ENCODE data around the gene RALGAPA2. TPM values are rescaled to one million over a fixed set of nuclear protein-coding genes. Genes with fewer than 3 reads are reported as not detected.

Gene RALGAPA2
- total RNA-seq, 2 experiments from 2014 or later, result 21.2 to 21.9 TPM

DNA sequence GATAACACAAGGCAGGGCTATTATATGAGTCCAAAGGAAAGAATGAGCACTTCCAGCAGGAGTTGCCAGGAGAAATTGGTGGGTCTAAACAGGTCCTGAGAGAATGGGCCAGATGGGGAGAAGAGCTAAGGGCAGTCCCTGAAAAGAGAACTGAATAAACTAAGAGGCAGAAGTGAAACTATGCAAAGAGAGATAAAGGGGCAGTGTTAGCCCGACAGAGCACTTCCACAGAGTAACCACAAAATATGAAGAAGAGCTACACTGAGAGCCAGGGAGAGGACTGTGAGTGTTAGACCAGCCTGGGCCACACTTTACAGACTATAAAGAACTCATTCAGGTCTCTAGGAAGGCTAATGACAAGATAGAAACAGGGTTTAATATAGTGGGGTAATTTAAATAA, 43.8 kb downstream of the RALGAPA2 start:
- Mint-ChIP-seq H3K4me1 (ENCODE audit: low read depth) (peaks cover 41% of the 10 kb centered on the region), H3K4me3 (no peak overlapping the region), H3K27me3 (no peaks in the 10 kb centered on the region), H3K9me3 (no peaks in the 10 kb centered on the region), H3K36me3 (ENCODE audit: low read depth) (peaks cover 20% of the 10 kb centered on the region), H3K27ac (no peak overlapping the region)
- no peaks in the 10 kb centered on the region for H3K9me3 ChIP-seq (ENCODE audit: control insufficient read depth in 1 of 2, insufficient read depth in 1 of 2, low read length in 2 of 2)
- ATAC-seq (ENCODE audit: poor library complexity) (no peak), DNase-seq (peak in 2 of 14 experiments; percentile 18 to 20)
- no peaks in the 10 kb centered on the region for H3K27me3 ChIP-seq (ENCODE audit: control insufficient read depth in 1 of 2, insufficient read depth in 2 of 2, low read length in 2 of 2)
- ChIA-PET POLR2A (no interaction called here), CTCF (no interaction called here)
- H3K36me3 ChIP-seq (ENCODE audit: insufficient read depth, low read length), result no peaks in the 10 kb centered on the region
- intact Hi-C loops (cut with DNase I, micrococcal nuclease), result no loop called here
- H3K27ac ChIP-seq (ENCODE audit: low read depth in 1 of 2, low read length in 2 of 2), result no peak overlapping the region
- H3K4me1 ChIP-seq (ENCODE audit: insufficient read depth, low read length), result peaks cover 2% of the 10 kb centered on the region
- TF ChIP-seq CTCF (IDR thresholded peaks at IDR 0.05), result no peak
- no peak overlapping the region for H3K4me3 ChIP-seq (ENCODE audit: low read length)

DNA sequence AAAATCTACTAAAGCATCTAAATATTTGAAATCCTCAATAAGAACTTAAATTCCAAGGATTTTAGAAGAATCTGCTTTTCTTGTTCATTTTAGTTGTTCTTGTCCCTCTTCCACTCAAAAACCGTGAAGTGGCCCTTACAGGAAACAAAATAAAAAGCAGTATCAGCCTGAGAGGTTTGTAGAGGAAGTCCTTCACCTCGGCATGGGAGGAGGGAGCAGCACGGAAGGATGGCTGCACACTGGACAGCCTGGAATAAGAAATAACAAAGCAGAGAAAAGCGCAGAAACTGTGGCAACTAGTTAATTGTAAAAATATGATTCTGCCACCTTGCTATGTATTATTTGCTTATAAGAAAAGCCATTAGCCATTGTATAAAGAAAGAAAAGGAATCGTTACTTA, 46.1 kb downstream of the RALGAPA2 start:
- Mint-ChIP-seq H3K27ac (no peak overlapping the region), H3K9me3 (no peaks in the 10 kb centered on the region), H3K4me3 (no peak overlapping the region), H3K4me1 (ENCODE audit: low read depth) (peaks cover 41% of the 10 kb centered on the region), H3K27me3 (no peaks in the 10 kb centered on the region), H3K36me3 (ENCODE audit: low read depth) (peaks cover 12% of the 10 kb centered on the region)
- Histone ChIP-seq H3K4me1 (ENCODE audit: insufficient read depth, low read length) (peaks cover 2% of the 10 kb centered on the region), H3K27me3 (ENCODE audit: control insufficient read depth in 1 of 2, insufficient read depth in 2 of 2, low read length in 2 of 2) (no peaks in the 10 kb centered on the region), H3K4me3 (ENCODE audit: low read length) (no peak overlapping the region), H3K27ac (ENCODE audit: low read depth in 1 of 2, low read length in 2 of 2) (no peak overlapping the region), H3K9me3 (ENCODE audit: control insufficient read depth in 1 of 2, insufficient read depth in 1 of 2, low read length in 2 of 2) (no peaks in the 10 kb centered on the region), H3K36me3 (ENCODE audit: insufficient read depth, low read length) (no peaks in the 10 kb centered on the region)
- no peak for ATAC-seq (ENCODE audit: poor library complexity)
- TF ChIP-seq CTCF (IDR thresholded peaks at IDR 0.05), result no peak
- CTCF ChIA-PET, result no interaction called here
- intact Hi-C loops (cut with DNase I, micrococcal nuclease), result no loop called here
- DNase-seq, result no peak
- POLR2A ChIA-PET, result no interaction called here

- H3K36me3 ChIP-seq (ENCODE audit: insufficient read depth, low read length), result peaks cover under 1% of the 10 kb centered on the region
- no peaks in the 10 kb centered on the region for H3K9me3 ChIP-seq (ENCODE audit: control insufficient read depth in 1 of 2, insufficient read depth in 1 of 2, low read length in 2 of 2)
- ATAC-seq (ENCODE audit: poor library complexity) (no peak), DNase-seq (no peak)
- intact Hi-C loops (cut with DNase I, micrococcal nuclease), result loop anchor here in 1 of 2 experiments (2.0 kb wide), 1 partner anchor 159 kb away; no protein-coding TSS in a partner anchor
- H3K27ac ChIP-seq (ENCODE audit: low read depth in 1 of 2, low read length in 2 of 2), result no peak overlapping the region
- no peak overlapping the region for H3K27ac Mint-ChIP-seq
- POLR2A ChIA-PET, result no interaction called here
- H3K36me3 Mint-ChIP-seq (ENCODE audit: low read depth), result peaks cover 9% of the 10 kb centered on the region
- H3K4me1 ChIP-seq (ENCODE audit: insufficient read depth, low read length), result peaks cover 2% of the 10 kb centered on the region
- no peak for TF ChIP-seq CTCF (IDR thresholded peaks at IDR 0.05)
- H3K9me3 Mint-ChIP-seq, result no peaks in the 10 kb centered on the region
- CTCF ChIA-PET, result interaction anchor here (0.9 kb wide), 1 partner anchor 153 kb away, joined by 3 read pairs; no protein-coding TSS in a partner anchor
- no peak overlapping the region for H3K4me3 ChIP-seq (ENCODE audit: low read length)
- no peak overlapping the region for H3K4me3 Mint-ChIP-seq
- peaks cover 41% of the 10 kb centered on the region for H3K4me1 Mint-ChIP-seq (ENCODE audit: low read depth)
- no peaks in the 10 kb centered on the region for H3K27me3 ChIP-seq (ENCODE audit: control insufficient read depth in 1 of 2, insufficient read depth in 2 of 2, low read length in 2 of 2)
- H3K27me3 Mint-ChIP-seq, result no peaks in the 10 kb centered on the region
These were observed 46.7 kb downstream of the RALGAPA2 start for GRCh38 chr20:20665606-20666332.

All from CD4-positive, alpha-beta T cell (primary cell).